T47D (cell line): ENCODE results near the gene TMEM87A.
A peak's percentile ranks its signal among the peaks of the same experiment; 100 is the strongest.
"Not testable (repeated sequence)": the region's sequence is repeated elsewhere in the genome, so short reads cannot be mapped to it uniquely, and the experiment has no call there.

Source experiments
- DNase-seq, 2 experiments: peaks; one replicate each; pipeline versions ENCODE4 v3.0.0 to v3.0.0-alpha.2; 2011 to 2012; ENCODE audit warnings: low read depth in 1 of 2, low spot score in 1 of 2
- JUND ChIP-seq: IDR thresholded peaks from 2 replicates; pipeline ENCODE4 v1.6.1; 2012; ENCODE audit warnings: low read depth
- in situ Hi-C: cut with HindIII; loops from 2 replicates; pipeline ENCODE4 v1.10.0; 2016; ENCODE audit warnings: low sequenced_read_pairs, low pct_unique_long_range_greater_than_20kb

TMEM87A gene

DNA sequence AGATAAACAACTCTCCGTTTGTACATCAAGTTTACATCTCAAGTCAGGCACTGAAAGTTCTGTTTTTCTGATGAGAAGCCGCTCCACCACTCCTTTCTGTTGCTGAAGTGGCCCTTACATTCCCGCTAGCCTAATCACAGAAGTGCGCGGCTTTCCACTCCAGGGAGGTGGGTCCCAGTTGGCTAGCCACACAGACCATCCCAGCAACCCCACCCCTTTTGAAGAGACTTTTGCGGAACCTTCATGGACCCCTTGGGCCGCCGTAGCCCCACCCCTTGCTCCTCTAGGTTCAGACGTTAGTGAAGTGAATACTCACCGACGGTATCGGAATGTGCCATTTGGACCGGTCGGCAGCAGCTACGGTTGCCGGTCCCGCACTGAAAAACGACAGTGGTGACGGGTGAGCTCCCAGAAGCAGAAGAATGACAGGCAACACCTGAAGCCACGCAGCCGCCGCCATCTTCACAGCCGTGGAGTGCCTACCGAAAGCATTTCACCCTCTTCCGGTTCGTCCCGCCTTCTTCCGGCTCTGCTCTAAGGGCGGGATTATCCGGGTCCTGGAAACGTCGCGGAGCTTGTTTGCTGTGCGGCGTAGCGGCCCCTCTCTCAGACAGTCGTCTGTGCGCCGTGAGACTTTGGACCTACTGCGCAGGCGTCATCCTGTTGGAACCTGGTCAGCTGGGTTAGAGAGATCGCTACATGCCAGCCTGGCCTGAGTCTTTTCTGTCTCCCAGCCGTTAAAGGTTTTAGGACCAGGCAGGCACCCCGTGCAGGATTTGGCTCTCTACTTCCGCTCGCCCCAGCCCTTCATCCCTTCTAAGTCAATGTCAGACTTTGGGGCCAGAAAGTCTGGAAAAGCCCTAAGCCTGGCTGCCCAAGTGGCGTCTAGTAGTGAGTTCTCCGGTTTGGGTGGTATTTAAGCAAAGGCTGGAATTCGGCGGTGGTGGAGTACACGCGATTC is at the start of gene TMEM87A, which contains the start of gene GANC:
TSS of gene TMEM87A (minus strand) at position 495 of the 961 bp plus-strand sequence. CDS start at position 460, 35 bp downstream.
TSS of gene GANC (plus strand) at position 263 of the 961 bp plus-strand sequence. CDS start 1,281 bp downstream, outside the sequence.
- TF ChIP-seq JUND, result no peak
- in situ Hi-C loops, result no loop called here
- peak; percentile 70 to 98 for DNase-seq

DNA sequence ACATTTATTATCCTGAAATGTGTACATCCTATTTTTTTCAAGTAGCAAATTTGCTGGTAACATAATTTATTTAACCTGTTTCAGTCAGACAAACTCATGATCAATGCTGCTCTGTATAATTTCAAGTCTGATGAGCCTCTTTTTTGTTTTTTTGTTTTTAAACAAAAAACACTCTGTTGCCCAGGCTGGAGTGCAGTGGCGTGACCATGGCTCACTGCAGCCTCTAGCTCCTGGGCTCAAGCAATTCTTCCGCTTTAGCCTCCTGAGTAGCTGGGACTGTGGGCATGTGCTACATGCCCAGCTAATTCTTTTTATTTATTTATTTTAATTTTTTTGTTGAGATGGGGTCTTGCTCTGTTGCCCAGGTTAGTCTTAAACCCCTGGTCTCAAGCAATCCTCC is 46.0 kb upstream of the TMEM87A start:
- in situ Hi-C loops, result no loop called here
- TF ChIP-seq JUND, result no peak
- DNase-seq, result no peak

- in situ Hi-C loops, result not testable (repeated sequence)
Observed at GRCh38 chr15:42316282-42316805, 43.1 kb upstream of the TMEM87A start.

GRCh38 chr15:42315521-42315920 is 42.3 kb upstream of the TMEM87A start:
- in situ Hi-C loops, result no loop called here
- no peak for DNase-seq
- TF ChIP-seq JUND, result no peak

More at GRCh38 chr15:42316282-42316805, 43.1 kb upstream of the TMEM87A start:
- not testable (repeated sequence) for DNase-seq

GRCh38 chr15:42314818-42315217 is 41.6 kb upstream of the TMEM87A start:
- DNase-seq, result no peak
- no peak for TF ChIP-seq JUND
- in situ Hi-C loops, result no loop called here

GRCh38 chr15:42313463-42313862 is 40.2 kb upstream of the TMEM87A start:
- no peak for TF ChIP-seq JUND
- peak in 1 of 2 experiments; percentile 2 for DNase-seq
- in situ Hi-C loops, result no loop called here

DNA sequence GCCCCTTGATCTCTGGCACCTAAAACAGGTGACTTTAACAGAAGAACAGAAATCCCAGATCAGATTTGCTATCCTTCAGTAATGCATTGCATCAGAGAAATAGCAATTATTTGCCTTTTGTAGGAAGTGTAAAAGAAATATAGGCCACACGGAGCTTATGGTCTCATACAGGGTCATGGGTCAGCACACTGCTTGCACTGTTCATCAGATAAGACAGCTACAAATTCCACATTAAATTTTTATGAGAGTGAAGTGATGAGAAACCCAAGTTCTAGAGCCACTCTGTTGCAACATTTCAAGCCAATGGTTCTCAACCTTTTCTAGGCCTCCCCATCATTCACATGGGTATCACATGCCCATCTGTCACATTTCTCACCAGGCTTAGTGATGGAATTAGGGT is 33.4 kb upstream of the TMEM87A start:
- no peak for DNase-seq
- in situ Hi-C loops, result no loop called here
- no peak for TF ChIP-seq JUND

DNA sequence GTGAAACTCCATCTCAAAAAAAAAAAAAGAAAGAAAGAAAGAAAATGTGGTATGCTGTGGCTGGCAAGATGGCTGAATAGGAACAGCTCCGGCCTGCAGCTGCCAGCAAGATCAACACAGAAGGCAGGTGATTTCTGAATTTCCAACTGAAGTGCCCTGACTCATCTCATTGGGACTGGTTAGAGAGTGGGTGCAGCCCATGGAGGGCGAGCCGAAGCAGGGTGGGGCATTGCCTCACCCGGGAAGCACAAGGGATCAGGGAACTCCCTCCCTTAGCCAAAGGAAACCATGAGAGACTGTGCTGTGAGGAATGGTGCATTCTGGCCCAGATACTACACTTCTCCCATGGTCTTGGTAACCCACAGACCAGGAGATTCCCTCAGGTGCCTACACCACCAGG is 27.8 kb upstream of the TMEM87A start:
- DNase-seq, in situ Hi-C loops: not testable (repeated sequence)

DNA sequence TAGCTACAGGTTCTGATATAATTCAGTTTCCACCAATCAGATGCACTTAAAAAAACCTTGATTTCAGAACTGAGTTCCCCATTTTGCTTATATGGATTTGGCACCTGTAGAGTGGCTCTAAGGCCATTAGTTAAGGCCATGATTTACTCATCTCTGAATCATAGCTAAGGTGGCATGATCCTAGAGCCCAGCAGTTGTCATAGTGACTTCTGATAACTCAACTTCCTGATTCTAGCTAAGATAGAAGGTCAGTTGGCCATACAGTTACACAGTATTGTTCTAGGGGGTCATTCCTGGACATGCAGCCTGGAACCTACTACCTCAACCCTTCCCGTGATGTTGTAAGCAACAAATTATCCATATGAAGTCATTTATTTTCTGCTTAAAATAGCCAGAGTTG is 15.9 kb upstream of the TMEM87A start:
- in situ Hi-C loops, result no loop called here
- no peak for TF ChIP-seq JUND
- DNase-seq, result no peak

- in situ Hi-C loops, result no loop called here
- DNase-seq, result no peak
- TF ChIP-seq JUND, result no peak
Observed at GRCh38 chr15:42287931-42288330, 14.7 kb upstream of the TMEM87A start.

DNA sequence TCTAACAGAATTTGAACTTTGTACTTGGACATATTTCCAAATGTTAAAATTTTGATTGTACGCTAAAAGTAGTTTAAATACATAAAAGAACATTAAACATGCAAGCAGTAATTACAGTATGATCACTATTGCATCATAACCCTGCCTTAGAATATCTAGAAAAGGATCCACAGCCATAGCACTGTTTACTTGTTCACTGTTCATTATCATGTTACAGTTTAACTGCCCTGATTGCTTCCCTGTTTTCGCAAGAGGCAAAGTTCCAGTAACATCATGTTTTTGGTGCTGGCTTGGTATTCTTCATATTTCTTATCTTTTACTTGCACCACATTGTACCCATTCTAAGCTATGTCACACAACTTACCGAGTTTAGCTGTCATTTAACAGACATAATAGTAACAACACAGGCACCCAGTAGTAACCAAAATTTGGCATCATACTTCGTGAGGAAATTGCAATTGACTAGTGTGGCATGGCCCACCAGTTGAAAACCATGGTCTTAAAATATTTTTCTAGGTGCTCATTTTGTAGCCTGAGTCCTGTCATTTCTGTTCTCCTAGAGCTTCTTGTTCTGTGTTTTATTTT is 13.3 kb upstream of the TMEM87A start:
- in situ Hi-C loops, result no loop called here
- DNase-seq, result no peak
- TF ChIP-seq JUND, result no peak

GRCh38 chr15:42285034-42285433 is 11.8 kb upstream of the TMEM87A start:
- DNase-seq, result no peak
- TF ChIP-seq JUND, result no peak
- in situ Hi-C loops, result no loop called here

DNA sequence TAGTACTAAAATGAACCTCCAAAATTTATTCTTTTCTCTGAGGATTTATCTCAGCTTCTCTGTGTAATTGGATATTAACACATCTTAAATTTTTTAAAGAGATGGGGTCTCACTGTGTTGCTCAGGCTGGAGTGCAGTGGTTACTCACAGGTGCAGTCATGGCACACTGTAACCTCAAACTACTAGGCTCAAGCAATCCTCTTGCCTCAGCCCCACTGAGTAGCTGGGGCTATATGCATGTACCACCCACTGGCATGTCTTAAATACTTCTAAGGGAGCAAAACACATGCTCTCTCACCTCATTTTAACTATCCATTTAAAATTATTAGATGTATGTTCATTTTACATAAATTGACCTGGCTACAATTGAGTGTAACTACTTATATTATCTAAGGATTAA is 11.3 kb upstream of the TMEM87A start:
- DNase-seq, result no peak
- in situ Hi-C loops, result no loop called here
- no peak for TF ChIP-seq JUND
